ENCODE results near the gene FBXO22. TPM values are rescaled to one million over a fixed set of nuclear protein-coding genes. Genes with fewer than 3 reads are reported as not detected.

Gene FBXO22
- total and polyA plus RNA-seq, 11 donors: 6.1 to 24.9 (median 19.7) TPM

- intact Hi-C loops (cut with DNase I): no loop called here
- no peaks in the 10 kb centered on the region for H3K9me3 ChIP-seq
- H3K4me1 ChIP-seq: no peaks in the 10 kb centered on the region
- H3K27ac ChIP-seq: no peak overlapping the region
- H3K4me3 ChIP-seq: no peak overlapping the region
- TF ChIP-seq CTCF (IDR thresholded peaks at IDR 0.05) (no peak), POLR2A (IDR thresholded peaks at IDR 0.05) (no peak)
- no peaks in the 10 kb centered on the region for H3K27me3 ChIP-seq
- DNase-seq: no peak
- H3K36me3 ChIP-seq: peaks cover 0 to 68% (median 43%) of the 10 kb centered on the region in 9 donors
- no peak for ATAC-seq
- WGBS, 4 donors: 66 to 86% (median 77%) methylated on average over 1 of the region's 1 CpG
Measured at GRCh38 chr15:75884041-75884440, 19.6 kb upstream of the FBXO22 start.

- no peak for TF ChIP-seq CTCF (IDR thresholded peaks at IDR 0.05)
- TF ChIP-seq POLR2A (IDR thresholded peaks at IDR 0.05): no peak
- intact Hi-C loops (cut with DNase I): no loop called here
- DNase-seq: no peak
Measured at GRCh38 chr15:75887178-75887577, 16.5 kb upstream of the FBXO22 start.

GRCh38 chr15:75891895-75892294 lies 11.8 kb upstream of the FBXO22 start:
- Histone ChIP-seq H3K27ac (peak overlapping the region in 1 of 12 donors; percentile 48), H3K36me3 (peaks cover 0 to 74% (median 26%) of the 10 kb centered on the region in 9 donors), H3K4me3 (no peak overlapping the region), H3K9me3 (no peaks in the 10 kb centered on the region), H3K4me1 (peaks cover 0 to 14% (median 0%) of the 10 kb centered on the region in 12 donors), H3K27me3 (no peaks in the 10 kb centered on the region)
- TF ChIP-seq POLR2A (IDR thresholded peaks at IDR 0.05) (no peak), CTCF (IDR thresholded peaks at IDR 0.05) (no peak)
- DNase-seq (no peak), ATAC-seq (peak in 3 of 4 donors; percentile 28 to 80 (median 36))
- intact Hi-C loops (cut with DNase I): no loop called here

More at GRCh38 chr15:75887178-75887577, 16.5 kb upstream of the FBXO22 start:
- Histone ChIP-seq H3K9me3 (no peaks in the 10 kb centered on the region), H3K36me3 (peaks cover 0 to 70% (median 34%) of the 10 kb centered on the region in 9 donors), H3K27me3 (no peaks in the 10 kb centered on the region), H3K4me1 (peaks cover 0 to 14% (median 0%) of the 10 kb centered on the region in 12 donors), H3K4me3 (no peak overlapping the region), H3K27ac (no peak overlapping the region)
- no peak for ATAC-seq
- 97 to 100% (median 98%) methylated on average over 1 of the region's 1 CpG for WGBS, 4 donors

DNA sequence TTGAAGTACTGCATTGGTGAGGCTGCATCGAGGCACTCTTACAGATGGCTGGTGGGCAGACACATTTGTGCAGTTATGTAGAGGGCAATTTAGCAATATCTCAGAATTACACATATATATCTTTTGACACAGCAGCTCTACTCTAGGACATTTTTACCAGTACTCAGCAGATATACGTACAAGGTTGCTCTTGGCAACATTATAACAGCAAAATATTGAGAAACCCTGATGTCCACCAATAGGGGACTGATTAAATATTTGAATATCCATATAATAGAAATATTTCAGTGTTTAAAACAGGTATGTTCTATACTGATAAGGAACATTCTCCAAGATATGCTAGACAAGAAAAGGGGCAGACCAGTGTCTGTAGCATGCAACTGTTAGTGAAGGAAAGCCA lies 7.9 kb upstream of the FBXO22 start:
- WGBS, 4 donors: 86 to 97% (median 92%) methylated on average over 2 of the region's 2 CpGs
- Histone ChIP-seq H3K36me3 (peaks cover 0 to 78% (median 26%) of the 10 kb centered on the region in 9 donors), H3K27me3 (no peaks in the 10 kb centered on the region), H3K4me1 (peaks cover 0 to 15% (median 0%) of the 10 kb centered on the region in 12 donors), H3K4me3 (no peak overlapping the region), H3K27ac (no peak overlapping the region), H3K9me3 (no peaks in the 10 kb centered on the region)
- DNase-seq (no peak), ATAC-seq (no peak)
- intact Hi-C loops (cut with DNase I): no loop called here
- TF ChIP-seq POLR2A (IDR thresholded peaks at IDR 0.05) (no peak), CTCF (IDR thresholded peaks at IDR 0.05) (no peak)
